ENCODE data around the gene SYT3. TPM values are rescaled to one million over a fixed set of nuclear protein-coding genes. Genes with fewer than 3 reads are reported as not detected.

SYT3 gene
- total RNA-seq, 1 experiment from 2014 or later = not detected

DNA sequence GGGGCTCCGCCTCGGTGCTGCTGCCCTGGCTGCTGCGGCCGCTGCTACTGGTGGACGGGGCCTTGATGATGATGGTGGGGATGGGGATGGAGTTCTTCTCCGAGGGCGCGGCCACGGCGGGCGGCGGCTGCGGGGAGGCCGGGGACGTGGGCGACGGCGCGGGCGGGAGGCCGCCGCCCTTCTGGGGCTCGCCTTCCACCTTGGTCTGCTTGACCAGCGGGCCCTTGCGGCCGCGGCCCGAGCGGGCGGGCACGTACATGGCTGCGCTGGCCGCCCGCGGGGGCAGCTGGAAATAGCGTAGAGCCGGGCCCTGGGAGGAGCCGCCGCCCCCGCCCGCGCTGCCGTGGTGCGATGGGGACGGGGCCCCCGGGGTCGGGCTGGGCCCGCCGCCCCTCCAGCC, 28.7 kb upstream of the SYT3 start:
- H3K4me1 Mint-ChIP-seq (ENCODE audit: low read depth, unreplicated experiment) = peaks cover 9% of the 10 kb centered on the region
- intact Hi-C loops (cut with micrococcal nuclease; ENCODE audit: unreplicated experiment) = no loop called here
- TF ChIP-seq, protein P1, sequence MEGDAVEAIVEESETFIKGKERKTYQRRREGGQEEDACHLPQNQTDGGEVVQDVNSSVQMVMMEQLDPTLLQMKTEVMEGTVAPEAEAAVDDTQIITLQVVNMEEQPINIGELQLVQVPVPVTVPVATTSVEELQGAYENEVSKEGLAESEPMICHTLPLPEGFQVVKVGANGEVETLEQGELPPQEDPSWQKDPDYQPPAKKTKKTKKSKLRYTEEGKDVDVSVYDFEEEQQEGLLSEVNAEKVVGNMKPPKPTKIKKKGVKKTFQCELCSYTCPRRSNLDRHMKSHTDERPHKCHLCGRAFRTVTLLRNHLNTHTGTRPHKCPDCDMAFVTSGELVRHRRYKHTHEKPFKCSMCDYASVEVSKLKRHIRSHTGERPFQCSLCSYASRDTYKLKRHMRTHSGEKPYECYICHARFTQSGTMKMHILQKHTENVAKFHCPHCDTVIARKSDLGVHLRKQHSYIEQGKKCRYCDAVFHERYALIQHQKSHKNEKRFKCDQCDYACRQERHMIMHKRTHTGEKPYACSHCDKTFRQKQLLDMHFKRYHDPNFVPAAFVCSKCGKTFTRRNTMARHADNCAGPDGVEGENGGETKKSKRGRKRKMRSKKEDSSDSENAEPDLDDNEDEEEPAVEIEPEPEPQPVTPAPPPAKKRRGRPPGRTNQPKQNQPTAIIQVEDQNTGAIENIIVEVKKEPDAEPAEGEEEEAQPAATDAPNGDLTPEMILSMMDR (IDR thresholded peaks at IDR 0.05; ENCODE audit: unreplicated experiment) = no peak
- peaks cover 5% of the 10 kb centered on the region for H3K36me3 Mint-ChIP-seq (ENCODE audit: insufficient read depth, unreplicated experiment)
- CTCF ChIA-PET = no interaction called here
- no peak for DNase-seq
- H3K4me3 Mint-ChIP-seq (ENCODE audit: low read depth, unreplicated experiment) = no peak overlapping the region
- no TSS peak for BruUV-seq (replicated peaks)
- H3K27me3 Mint-ChIP-seq (ENCODE audit: unreplicated experiment) = peaks cover 44% of the 10 kb centered on the region
- H3K27ac Mint-ChIP-seq (ENCODE audit: unreplicated experiment) = no peak overlapping the region
- H3K9me3 Mint-ChIP-seq (ENCODE audit: low read depth, unreplicated experiment) = no peaks in the 10 kb centered on the region

DNA sequence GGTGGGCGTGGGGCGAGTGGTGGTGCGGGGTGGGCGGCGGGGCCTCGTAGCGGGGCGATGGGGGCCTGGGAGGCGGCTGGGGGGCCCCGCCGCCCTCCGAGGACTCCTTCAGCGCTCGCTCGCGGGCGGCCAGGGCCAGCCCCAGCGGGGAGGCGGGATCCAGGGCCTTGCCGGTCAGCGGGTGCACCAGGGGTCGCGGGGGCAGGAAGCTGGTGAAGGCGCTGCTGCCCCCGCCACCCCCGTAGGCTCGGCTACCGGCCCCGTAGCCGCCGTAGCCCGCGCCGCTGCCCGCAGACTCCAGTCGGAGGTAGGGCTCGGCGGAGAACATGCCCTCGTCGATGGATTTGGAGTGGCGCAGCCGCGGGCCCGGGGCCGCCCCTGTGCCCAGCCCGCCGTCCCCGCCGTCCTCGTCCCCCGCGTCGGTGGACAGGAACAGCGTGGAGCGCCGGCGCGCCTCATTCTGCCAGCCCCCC, 28.1 kb upstream of the SYT3 start:
- no peaks in the 10 kb centered on the region for H3K9me3 Mint-ChIP-seq (ENCODE audit: low read depth, unreplicated experiment)
- TF ChIP-seq, protein P1 (IDR thresholded peaks at IDR 0.05; ENCODE audit: unreplicated experiment) = no peak
- peaks cover 10% of the 10 kb centered on the region for H3K4me1 Mint-ChIP-seq (ENCODE audit: low read depth, unreplicated experiment)
- H3K27ac Mint-ChIP-seq (ENCODE audit: unreplicated experiment) = no peak overlapping the region
- peaks cover 37% of the 10 kb centered on the region for H3K27me3 Mint-ChIP-seq (ENCODE audit: unreplicated experiment)
- no TSS peak for BruUV-seq (replicated peaks)
- intact Hi-C loops (cut with micrococcal nuclease; ENCODE audit: unreplicated experiment) = no loop called here
- H3K4me3 Mint-ChIP-seq (ENCODE audit: low read depth, unreplicated experiment) = no peak overlapping the region
- DNase-seq = no peak
- CTCF ChIA-PET = no interaction called here
- peaks cover under 1% of the 10 kb centered on the region for H3K36me3 Mint-ChIP-seq (ENCODE audit: insufficient read depth, unreplicated experiment)

DNA sequence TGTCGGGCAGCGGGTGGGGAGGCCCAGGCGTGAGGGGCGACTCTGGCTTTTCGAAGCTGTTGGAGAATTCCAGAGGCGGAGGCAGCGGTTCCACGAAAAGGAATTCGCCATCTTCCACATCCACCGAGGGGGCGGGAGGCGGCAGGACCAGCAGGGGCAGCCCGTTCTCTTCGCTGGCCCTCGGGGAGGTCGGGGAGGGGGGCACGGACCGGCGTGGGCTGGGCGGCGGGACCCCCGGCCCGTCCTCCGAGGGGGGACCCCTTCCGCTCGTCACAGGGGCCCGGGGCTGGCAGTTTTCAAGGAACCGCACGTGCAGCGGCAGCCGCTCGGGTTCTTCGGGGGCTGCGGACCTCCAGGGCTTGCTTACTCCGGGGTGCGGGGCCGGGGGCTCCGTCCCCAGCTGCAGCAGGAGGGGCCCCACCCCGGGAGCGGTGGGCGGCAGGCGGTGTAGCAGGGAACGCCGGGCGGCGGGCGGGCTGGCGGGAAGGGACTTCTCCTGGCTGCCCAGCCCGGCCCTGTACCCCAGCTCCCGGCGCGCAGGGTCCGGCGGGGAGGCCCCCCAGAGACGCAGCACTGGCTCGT, 27.6 kb upstream of the SYT3 start:
- no peak overlapping the region for H3K27ac Mint-ChIP-seq (ENCODE audit: unreplicated experiment)
- TF ChIP-seq, protein P1 (IDR thresholded peaks at IDR 0.05; ENCODE audit: unreplicated experiment) = no peak
- peaks cover 32% of the 10 kb centered on the region for H3K27me3 Mint-ChIP-seq (ENCODE audit: unreplicated experiment)
- H3K4me3 Mint-ChIP-seq (ENCODE audit: low read depth, unreplicated experiment) = no peak overlapping the region
- BruUV-seq (replicated peaks) = no TSS peak
- CTCF ChIA-PET = no interaction called here
- DNase-seq = no peak
- no peaks in the 10 kb centered on the region for H3K36me3 Mint-ChIP-seq (ENCODE audit: insufficient read depth, unreplicated experiment)
- intact Hi-C loops (cut with micrococcal nuclease; ENCODE audit: unreplicated experiment) = no loop called here
- H3K9me3 Mint-ChIP-seq (ENCODE audit: low read depth, unreplicated experiment) = no peaks in the 10 kb centered on the region
- H3K4me1 Mint-ChIP-seq (ENCODE audit: low read depth, unreplicated experiment) = peaks cover 10% of the 10 kb centered on the region

DNA sequence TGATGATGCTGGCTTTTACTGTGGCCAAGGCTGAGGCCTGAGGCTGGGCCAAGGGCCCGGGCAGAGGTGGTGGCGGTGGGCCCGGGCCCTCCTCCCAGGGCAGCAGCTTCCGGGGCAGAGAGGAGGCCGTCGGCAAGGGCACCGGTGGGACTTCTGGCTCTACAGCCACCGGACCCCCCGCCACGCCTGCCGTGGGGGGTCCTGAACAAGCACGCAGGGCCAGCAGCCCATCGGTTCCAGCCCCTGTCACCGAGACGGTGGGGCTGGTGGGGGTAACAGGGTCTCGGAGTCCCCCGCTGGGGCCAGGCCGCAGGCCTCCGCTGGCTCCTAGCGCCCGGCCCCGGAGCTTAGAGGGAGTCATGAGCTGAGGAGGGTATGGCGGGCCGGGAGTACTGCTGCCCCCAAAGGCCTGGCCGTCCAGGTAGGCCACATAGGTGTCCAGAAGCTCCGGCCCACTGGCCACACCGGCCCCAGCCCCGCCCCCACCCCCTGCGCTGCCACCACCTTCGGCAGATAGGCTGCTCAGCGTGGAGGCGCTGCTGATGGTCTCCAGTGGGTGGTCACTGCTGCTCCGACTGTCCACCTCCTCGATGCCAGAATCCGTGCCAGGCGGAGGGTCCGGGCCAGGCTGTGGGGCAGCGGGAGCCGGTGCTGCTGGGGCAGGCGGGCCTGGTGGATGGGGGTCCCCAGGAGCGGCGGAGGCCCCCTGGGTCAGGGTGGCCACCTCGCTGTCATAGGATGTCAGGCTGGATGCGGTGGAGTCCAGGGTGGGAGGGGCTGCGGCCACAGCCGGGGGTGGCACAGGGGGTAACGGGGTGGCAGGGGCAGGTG, 26.9 kb upstream of the SYT3 start:
- CTCF ChIA-PET = no interaction called here
- Mint-ChIP-seq H3K9me3 (ENCODE audit: low read depth, unreplicated experiment) (no peaks in the 10 kb centered on the region), H3K4me1 (ENCODE audit: low read depth, unreplicated experiment) (peaks cover 10% of the 10 kb centered on the region), H3K36me3 (ENCODE audit: insufficient read depth, unreplicated experiment) (no peaks in the 10 kb centered on the region), H3K27ac (ENCODE audit: unreplicated experiment) (no peak overlapping the region), H3K27me3 (ENCODE audit: unreplicated experiment) (peaks cover 27% of the 10 kb centered on the region), H3K4me3 (ENCODE audit: low read depth, unreplicated experiment) (no peak overlapping the region)
- intact Hi-C loops (cut with micrococcal nuclease; ENCODE audit: unreplicated experiment) = no loop called here
- DNase-seq = no peak
- BruUV-seq (replicated peaks) = no TSS peak
- TF ChIP-seq, protein P1 (IDR thresholded peaks at IDR 0.05; ENCODE audit: unreplicated experiment) = no peak
